Measurements from ENCODE around the gene TUBA8. TPM values are rescaled to one million over a fixed set of nuclear protein-coding genes. Genes with fewer than 3 reads are reported as not detected.
"Not testable (repeated sequence)": the region's sequence is repeated elsewhere in the genome, so short reads cannot be mapped to it uniquely, and the experiment has no call there.

Gene TUBA8
- polyA plus RNA-seq, 3 donors: 0.18 to 2.1 (median 0.27) TPM

- H3K27ac Mint-ChIP-seq; H3K27ac ChIP-seq (ENCODE audit: low read depth in 1 of 2, low read length in 2 of 2); H3K9me3 Mint-ChIP-seq; intact Hi-C loops (cut with micrococcal nuclease); H3K36me3 Mint-ChIP-seq; H4K20me1 ChIP-seq (ENCODE audit: insufficient read depth, low read length); H3K9ac ChIP-seq (ENCODE audit: insufficient read depth, low read length, poor library complexity, severe bottlenecking); H3K79me2 ChIP-seq (ENCODE audit: insufficient read depth, low read length); H3K27me3 ChIP-seq (ENCODE audit: control insufficient read depth in 2 of 2, insufficient read depth in 2 of 2, low read length in 2 of 2); DNase-seq; H3K27me3 Mint-ChIP-seq (ENCODE audit: low read depth in 3 of 3); H3K36me3 ChIP-seq (replicated peaks in 1 of 2; ENCODE audit: control insufficient read depth in 1 of 2, insufficient read depth in 2 of 2, low read length in 2 of 2); H2AFZ ChIP-seq (ENCODE audit: insufficient read depth, low read depth, low read length, poor library complexity, severe bottlenecking); H3K4me3 Mint-ChIP-seq; H3K4me1 ChIP-seq (ENCODE audit: control insufficient read depth in 1 of 2, insufficient read depth in 2 of 2, low read length in 2 of 2); H3K4me2 ChIP-seq (replicated peaks; ENCODE audit: extremely low read depth, low read length, poor library complexity, severe bottlenecking); H3K4me1 Mint-ChIP-seq; H3K4me3 ChIP-seq (replicated peaks in 1 of 3; ENCODE audit: low read depth in 2 of 3, low read length in 3 of 3); H3K9me3 ChIP-seq (replicated peaks in 1 of 2; ENCODE audit: control insufficient read depth in 1 of 2, insufficient read depth in 1 of 2, low read length in 2 of 2): not testable (repeated sequence)
- WGBS (ENCODE audit: insufficient coverage): 87% methylated on average over 4 of the region's 7 CpGs
These were observed 53.2 kb downstream of the TUBA8 start for GRCh38 chr22:18163843-18164242.

- H3K27ac Mint-ChIP-seq; H3K27ac ChIP-seq (ENCODE audit: low read depth in 1 of 2, low read length in 2 of 2); H3K9me3 ChIP-seq (replicated peaks in 1 of 2; ENCODE audit: control insufficient read depth in 1 of 2, insufficient read depth in 1 of 2, low read length in 2 of 2); H3K4me1 ChIP-seq (ENCODE audit: control insufficient read depth in 1 of 2, insufficient read depth in 2 of 2, low read length in 2 of 2); H3K9ac ChIP-seq (ENCODE audit: insufficient read depth, low read length, poor library complexity, severe bottlenecking); H3K4me1 Mint-ChIP-seq; H3K4me3 Mint-ChIP-seq; H3K36me3 Mint-ChIP-seq; H3K4me2 ChIP-seq (replicated peaks; ENCODE audit: extremely low read depth, low read length, poor library complexity, severe bottlenecking); H3K4me3 ChIP-seq (replicated peaks in 1 of 3; ENCODE audit: low read depth in 2 of 3, low read length in 3 of 3); H4K20me1 ChIP-seq (ENCODE audit: insufficient read depth, low read length); intact Hi-C loops (cut with micrococcal nuclease); H3K27me3 Mint-ChIP-seq (ENCODE audit: low read depth in 3 of 3); H3K79me2 ChIP-seq (ENCODE audit: insufficient read depth, low read length); DNase-seq; H3K36me3 ChIP-seq (replicated peaks in 1 of 2; ENCODE audit: control insufficient read depth in 1 of 2, insufficient read depth in 2 of 2, low read length in 2 of 2); H3K27me3 ChIP-seq (ENCODE audit: control insufficient read depth in 2 of 2, insufficient read depth in 2 of 2, low read length in 2 of 2); H2AFZ ChIP-seq (ENCODE audit: insufficient read depth, low read depth, low read length, poor library complexity, severe bottlenecking): not testable (repeated sequence)
- H3K9me3 Mint-ChIP-seq: peaks cover 0 to 10% (median 7%) of the 10 kb centered on the region in 7 donors
- 69% methylated on average over 2 of the region's 8 CpGs for WGBS (ENCODE audit: insufficient coverage)
These were observed 54.0 kb downstream of the TUBA8 start for GRCh38 chr22:18164584-18164983.

- H3K4me1 ChIP-seq (ENCODE audit: control insufficient read depth in 1 of 2, insufficient read depth in 2 of 2, low read length in 2 of 2); H3K27ac ChIP-seq (ENCODE audit: low read depth in 1 of 2, low read length in 2 of 2); H3K9ac ChIP-seq (ENCODE audit: insufficient read depth, low read length, poor library complexity, severe bottlenecking); H3K9me3 ChIP-seq (replicated peaks in 1 of 2; ENCODE audit: control insufficient read depth in 1 of 2, insufficient read depth in 1 of 2, low read length in 2 of 2); H3K4me3 ChIP-seq (replicated peaks in 1 of 3; ENCODE audit: low read depth in 2 of 3, low read length in 3 of 3); H4K20me1 ChIP-seq (ENCODE audit: insufficient read depth, low read length); H3K4me2 ChIP-seq (replicated peaks; ENCODE audit: extremely low read depth, low read length, poor library complexity, severe bottlenecking); H3K27me3 ChIP-seq (ENCODE audit: control insufficient read depth in 2 of 2, insufficient read depth in 2 of 2, low read length in 2 of 2); H3K4me1 Mint-ChIP-seq; intact Hi-C loops (cut with micrococcal nuclease); H3K27ac Mint-ChIP-seq; H3K36me3 ChIP-seq (replicated peaks in 1 of 2; ENCODE audit: control insufficient read depth in 1 of 2, insufficient read depth in 2 of 2, low read length in 2 of 2); DNase-seq; H3K79me2 ChIP-seq (ENCODE audit: insufficient read depth, low read length); H3K27me3 Mint-ChIP-seq (ENCODE audit: low read depth in 3 of 3); H2AFZ ChIP-seq (ENCODE audit: insufficient read depth, low read depth, low read length, poor library complexity, severe bottlenecking); H3K4me3 Mint-ChIP-seq; H3K36me3 Mint-ChIP-seq: not testable (repeated sequence)
- no CpG with 5 or more reads among the region's 7 CpGs for WGBS (ENCODE audit: insufficient coverage)
- peaks cover 0 to 10% (median 7%) of the 10 kb centered on the region in 7 donors for H3K9me3 Mint-ChIP-seq
These were observed 54.7 kb downstream of the TUBA8 start for GRCh38 chr22:18165356-18165755.

- H3K4me3 Mint-ChIP-seq; H3K36me3 Mint-ChIP-seq; H3K4me2 ChIP-seq (replicated peaks; ENCODE audit: extremely low read depth, low read length, poor library complexity, severe bottlenecking); H3K79me2 ChIP-seq (ENCODE audit: insufficient read depth, low read length); H3K27ac ChIP-seq (ENCODE audit: low read depth in 1 of 2, low read length in 2 of 2); H3K36me3 ChIP-seq (replicated peaks in 1 of 2; ENCODE audit: control insufficient read depth in 1 of 2, insufficient read depth in 2 of 2, low read length in 2 of 2); H4K20me1 ChIP-seq (ENCODE audit: insufficient read depth, low read length); H3K27me3 Mint-ChIP-seq (ENCODE audit: low read depth in 3 of 3); intact Hi-C loops (cut with micrococcal nuclease); H3K9ac ChIP-seq (ENCODE audit: insufficient read depth, low read length, poor library complexity, severe bottlenecking); DNase-seq; H3K27ac Mint-ChIP-seq; H3K9me3 ChIP-seq (replicated peaks in 1 of 2; ENCODE audit: control insufficient read depth in 1 of 2, insufficient read depth in 1 of 2, low read length in 2 of 2); H2AFZ ChIP-seq (ENCODE audit: insufficient read depth, low read depth, low read length, poor library complexity, severe bottlenecking); H3K4me3 ChIP-seq (replicated peaks in 1 of 3; ENCODE audit: low read depth in 2 of 3, low read length in 3 of 3); H3K27me3 ChIP-seq (ENCODE audit: control insufficient read depth in 2 of 2, insufficient read depth in 2 of 2, low read length in 2 of 2): not testable (repeated sequence)
- peaks cover 15% of the 10 kb centered on the region for H3K4me1 Mint-ChIP-seq
- H3K4me1 ChIP-seq (ENCODE audit: control insufficient read depth in 1 of 2, insufficient read depth in 2 of 2, low read length in 2 of 2): peaks cover 5 to 11% of the 10 kb centered on the region in 2 donors
- H3K9me3 Mint-ChIP-seq: peaks cover 0 to 12% (median 5%) of the 10 kb centered on the region in 7 donors
- 96% methylated on average over 7 of the region's 17 CpGs for WGBS (ENCODE audit: insufficient coverage)
These were observed 59.7 kb downstream of the TUBA8 start for GRCh38 chr22:18170284-18170683.
